ENCODE results near the gene CPNE2. TPM values are rescaled to one million over a fixed set of nuclear protein-coding genes. Genes with fewer than 3 reads are reported as not detected.

Gene CPNE2
- polyA plus RNA-seq, 1 experiment = 80.6 TPM

- no peaks in the 10 kb centered on the region for H3K27me3 ChIP-seq (ENCODE audit: control insufficient read depth, insufficient read depth, low read length)
- no peak for DNase-seq (ENCODE audit: low read depth)
- TF ChIP-seq CTCF (IDR thresholded peaks at IDR 0.05; ENCODE audit: insufficient read depth, low read depth, low read length) = no peak
- peaks cover 8% of the 10 kb centered on the region for H3K36me3 ChIP-seq (ENCODE audit: control insufficient read depth, insufficient read depth, low read length)
- POLR2A ChIA-PET = no interaction called here
- CTCF ChIA-PET = no interaction called here
- H3K4me3 ChIP-seq (ENCODE audit: low read depth, low read length) = no peak overlapping the region
Measured at GRCh38 chr16:57123216-57123973, 31.0 kb downstream of the CPNE2 start.

- POLR2A ChIA-PET = no interaction called here
- CTCF ChIA-PET = no interaction called here
- H3K27me3 ChIP-seq (ENCODE audit: control insufficient read depth, insufficient read depth, low read length) = no peaks in the 10 kb centered on the region
- H3K4me3 ChIP-seq (ENCODE audit: low read depth, low read length) = no peak overlapping the region
- H3K36me3 ChIP-seq (ENCODE audit: control insufficient read depth, insufficient read depth, low read length) = peaks cover 8% of the 10 kb centered on the region
- no peak for TF ChIP-seq CTCF (IDR thresholded peaks at IDR 0.05; ENCODE audit: insufficient read depth, low read depth, low read length)
- no peak for DNase-seq (ENCODE audit: low read depth)
Measured at GRCh38 chr16:57123974-57124674, 31.7 kb downstream of the CPNE2 start.

GRCh38 chr16:57125376-57125775, 33.0 kb downstream of the CPNE2 start:
- ChIA-PET POLR2A (no interaction called here), CTCF (no interaction called here)
- H3K27me3 ChIP-seq (ENCODE audit: control insufficient read depth, insufficient read depth, low read length) = no peaks in the 10 kb centered on the region
- no peak overlapping the region for H3K4me3 ChIP-seq (ENCODE audit: low read depth, low read length)
- no peak for TF ChIP-seq CTCF (IDR thresholded peaks at IDR 0.05; ENCODE audit: insufficient read depth, low read depth, low read length)
- DNase-seq (ENCODE audit: low read depth) = no peak
- peaks cover 6% of the 10 kb centered on the region for H3K36me3 ChIP-seq (ENCODE audit: control insufficient read depth, insufficient read depth, low read length)

- no peak for TF ChIP-seq CTCF (IDR thresholded peaks at IDR 0.05; ENCODE audit: insufficient read depth, low read depth, low read length)
- no peak overlapping the region for H3K4me3 ChIP-seq (ENCODE audit: low read depth, low read length)
- H3K36me3 ChIP-seq (ENCODE audit: control insufficient read depth, insufficient read depth, low read length) = peaks cover 6% of the 10 kb centered on the region
- ChIA-PET POLR2A (no interaction called here), CTCF (no interaction called here)
- H3K27me3 ChIP-seq (ENCODE audit: control insufficient read depth, insufficient read depth, low read length) = no peaks in the 10 kb centered on the region
- no peak for DNase-seq (ENCODE audit: low read depth)
Measured at GRCh38 chr16:57125969-57126368, 33.6 kb downstream of the CPNE2 start.

- POLR2A ChIA-PET = no interaction called here
- DNase-seq (ENCODE audit: low read depth) = no peak
- H3K4me3 ChIP-seq (ENCODE audit: low read depth, low read length) = no peak overlapping the region
- TF ChIP-seq CTCF (IDR thresholded peaks at IDR 0.05; ENCODE audit: insufficient read depth, low read depth, low read length) = no peak
- H3K27me3 ChIP-seq (ENCODE audit: control insufficient read depth, insufficient read depth, low read length) = no peaks in the 10 kb centered on the region
- CTCF ChIA-PET = no interaction called here
- peaks cover 6% of the 10 kb centered on the region for H3K36me3 ChIP-seq (ENCODE audit: control insufficient read depth, insufficient read depth, low read length)
Measured at GRCh38 chr16:57126411-57126810, 34.0 kb downstream of the CPNE2 start.
